DOHH2 (cell line): Measurements from ENCODE around the gene EPB41L2.

Experiments
- H3F3A ChIP-seq: fragments of 200-600 bp; sonication (generic), shearing (Covaris generic); 2 replicates; pipeline ENCODE4 v1.6.0; 2016; ENCODE audit warnings: antibody characterized with exemption, mild to moderate bottlenecking; ENCODE audit not compliant: control insufficient read depth, insufficient read depth
- H3K27ac ChIP-seq: fragments of 200-600 bp; sonication (generic); 2 replicates; pipeline ENCODE4 v1.5.1; 2014; ENCODE audit warnings: low read depth, mild to moderate bottlenecking, low read length, moderate library complexity
- H3K27me3 ChIP-seq: fragments of 200-600 bp; sonication (generic); 2 replicates; pipeline ENCODE4 v1.6.1; 2014; ENCODE audit warnings: mild to moderate bottlenecking, low read length, mixed read lengths; ENCODE audit not compliant: control insufficient read depth
- H3K36me3 ChIP-seq: fragments of 200-600 bp; sonication (generic); 2 replicates; pipeline ENCODE4 v1.6.1; 2014; ENCODE audit warnings: mild to moderate bottlenecking, low read length, moderate library complexity, mixed read lengths; ENCODE audit not compliant: control insufficient read depth
- H3K4me1 ChIP-seq: fragments of 200-600 bp; sonication (generic); 2 replicates; pipeline ENCODE4 v1.6.1; 2014; ENCODE audit warnings: mild to moderate bottlenecking, low read length, mixed read lengths; ENCODE audit not compliant: control insufficient read depth
- H3K4me2 ChIP-seq: fragments of 200-600 bp; sonication (generic); 2 replicates; pipeline ENCODE4 v1.6.0; 2014; ENCODE audit warnings: mild to moderate bottlenecking, low read length, moderate library complexity
- H3K4me3 ChIP-seq: fragments of 200-600 bp; sonication (generic); 2 replicates; pipeline ENCODE4 v1.5.1; 2014; ENCODE audit warnings: mild to moderate bottlenecking, low read length, mixed read lengths
- H3K79me2 ChIP-seq: fragments of 200-600 bp; sonication (generic); 2 replicates; pipeline ENCODE4 v1.6.1; 2014; ENCODE audit warnings: mild to moderate bottlenecking, low read length, mixed read lengths; ENCODE audit not compliant: control insufficient read depth
- H3K9me2 ChIP-seq: fragments of 200-600 bp; sonication (generic); replicated peaks from 2 replicates; pipeline ENCODE4 v1.6.1; 2014; ENCODE audit warnings: mild to moderate bottlenecking, low read length, mixed read lengths; ENCODE audit not compliant: control insufficient read depth
- H3K9me3 ChIP-seq: fragments of 200-600 bp; sonication (generic); 2 replicates; pipeline ENCODE4 v1.6.1; 2014; ENCODE audit warnings: antibody characterized with exemption, low read length, mixed read lengths; ENCODE audit not compliant: control insufficient read depth, insufficient read depth
- H4K20me1 ChIP-seq: fragments of 200-600 bp; sonication (generic); 2 replicates; pipeline ENCODE4 v1.6.0; 2014; ENCODE audit warnings: low read depth, mild to moderate bottlenecking, antibody characterized with exemption, low read length, moderate library complexity; ENCODE audit not compliant: control insufficient read depth, insufficient read depth
- CTCF ChIP-seq: fragments of 200-600 bp; sonication (generic); IDR thresholded peaks from one replicate; pipeline ENCODE4 v1.5.1; 2014; ENCODE audit warnings: antibody characterized with exemption, mild to moderate bottlenecking, low read depth, low read length; ENCODE audit not compliant: poor library complexity, severe bottlenecking
- EZH2phosphoT487 ChIP-seq: fragments of 200-600 bp; sonication (generic); IDR thresholded peaks from 2 replicates; pipeline ENCODE4 v1.6.1; 2017; ENCODE audit warnings: borderline replicate concordance, mild to moderate bottlenecking, antibody characterized with exemption, low read length, moderate library complexity, mixed read lengths

EPB41L2 gene

DNA sequence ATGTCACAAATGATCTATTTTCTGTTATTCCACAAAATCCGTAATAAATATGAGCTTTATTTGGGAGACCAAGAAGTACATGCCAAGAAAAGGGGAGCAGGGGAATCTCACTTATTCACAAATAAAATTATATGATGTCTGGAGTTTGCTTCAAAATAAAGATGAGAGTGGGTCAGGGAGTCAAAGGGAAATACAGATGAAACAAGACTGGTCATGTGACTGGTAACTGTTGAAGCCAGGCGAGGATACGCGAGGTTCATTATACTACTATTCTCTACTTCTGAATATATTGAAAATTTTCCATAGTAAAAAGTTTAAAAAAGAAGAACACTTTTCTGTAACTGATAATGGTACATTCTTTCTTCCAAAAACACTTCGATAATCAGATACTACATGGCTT is 14.6 kb downstream of the EPB41L2 start:
- H3K9me3 ChIP-seq, result no peaks in the 10 kb centered on the region
- H3K4me2 ChIP-seq, result no peak overlapping the region
- no peaks in the 10 kb centered on the region for H3K9me2 ChIP-seq
- no peaks in the 10 kb centered on the region for H3K27me3 ChIP-seq
- H3K4me1 ChIP-seq, result no peaks in the 10 kb centered on the region
- H3K79me2 ChIP-seq, result peaks cover 91% of the 10 kb centered on the region
- no peaks in the 10 kb centered on the region for H3F3A ChIP-seq
- H4K20me1 ChIP-seq, result no peaks in the 10 kb centered on the region; the same call in 1 of the 2 replicates
- no peak overlapping the region for H3K4me3 ChIP-seq
- no peaks in the 10 kb centered on the region for H3K36me3 ChIP-seq
- no peak overlapping the region for H3K27ac ChIP-seq
- TF ChIP-seq CTCF, result no peak
- TF ChIP-seq EZH2phosphoT487, result no peak

- H3K9me2 ChIP-seq, result no peaks in the 10 kb centered on the region
- H3K4me1 ChIP-seq, result no peaks in the 10 kb centered on the region
- H4K20me1 ChIP-seq, result no peaks in the 10 kb centered on the region; the same call in none of the 2 replicates
- H3K79me2 ChIP-seq, result peaks cover 93% of the 10 kb centered on the region
- H3K36me3 ChIP-seq, result no peaks in the 10 kb centered on the region; the same call in 1 of the 2 replicates
- TF ChIP-seq CTCF, result no peak
- TF ChIP-seq EZH2phosphoT487, result no peak
- H3F3A ChIP-seq, result no peaks in the 10 kb centered on the region
- H3K9me3 ChIP-seq, result no peaks in the 10 kb centered on the region
- no peaks in the 10 kb centered on the region for H3K27me3 ChIP-seq
- no peak overlapping the region for H3K4me3 ChIP-seq
- no peak overlapping the region for H3K4me2 ChIP-seq
- no peak overlapping the region for H3K27ac ChIP-seq
These were observed 17.9 kb downstream of the EPB41L2 start for GRCh38 chr6:131045139-131045538.

DNA sequence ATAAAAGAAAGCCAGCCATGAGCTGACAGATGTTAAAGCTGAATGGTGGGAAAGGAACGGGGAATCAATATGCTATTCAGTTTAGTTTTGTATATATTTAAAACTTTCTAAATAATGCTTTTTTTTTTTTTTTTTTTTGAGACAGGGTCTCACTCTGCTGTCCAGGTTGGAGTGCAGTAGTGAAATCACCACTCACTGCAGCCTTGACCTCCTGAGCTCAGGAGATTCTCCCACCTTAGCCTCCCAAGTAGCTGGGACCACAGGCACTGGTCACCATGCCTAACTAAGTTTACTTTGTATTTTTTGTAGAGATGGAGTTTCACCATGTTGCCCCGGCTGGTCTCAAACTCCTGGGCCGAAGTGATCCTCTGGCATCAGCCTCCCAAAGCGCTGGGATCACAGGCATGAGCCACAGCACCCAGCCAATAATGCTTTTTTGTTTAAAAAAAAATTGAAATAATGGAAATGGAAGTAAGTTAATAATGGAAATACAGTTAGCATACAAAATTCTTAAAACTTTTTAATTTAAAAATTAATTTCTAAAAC is 19.1 kb downstream of the EPB41L2 start:
- no peak overlapping the region for H3K4me3 ChIP-seq
- H3K4me2 ChIP-seq, result no peak overlapping the region
- H4K20me1 ChIP-seq, result no peaks in the 10 kb centered on the region; the same call in none of the 2 replicates
- no peaks in the 10 kb centered on the region for H3K9me2 ChIP-seq
- H3K36me3 ChIP-seq, result no peaks in the 10 kb centered on the region; the same call in 1 of the 2 replicates
- H3F3A ChIP-seq, result no peaks in the 10 kb centered on the region
- no peak for TF ChIP-seq CTCF
- TF ChIP-seq EZH2phosphoT487, result no peak
- peaks cover 93% of the 10 kb centered on the region for H3K79me2 ChIP-seq
- H3K4me1 ChIP-seq, result no peaks in the 10 kb centered on the region
- no peaks in the 10 kb centered on the region for H3K27me3 ChIP-seq
- H3K27ac ChIP-seq, result no peak overlapping the region
- no peaks in the 10 kb centered on the region for H3K9me3 ChIP-seq
